Spinal cord (tissue), 10 donors: ENCODE results near the gene ZFYVE28. TPM values are rescaled to one million over a fixed set of nuclear protein-coding genes. Genes with fewer than 3 reads are reported as not detected.
A peak's percentile ranks its signal among the peaks of the same experiment; 100 is the strongest.

Experiments
- DNase-seq, 6 donors: peaks; one replicate each; pipeline versions ENCODE4 v3.0.0 to v3.0.0-alpha.2; 2013 to 2015; ENCODE audit warnings: low spot score in 6 of 6, low read depth in 4 of 6
- H3K27ac ChIP-seq: one replicate; pipeline ENCODE4 v1.5.1; 2013; ENCODE audit warnings: low read depth, low read length, control low read depth
- H3K27me3 ChIP-seq: one replicate; pipeline ENCODE4 v1.6.1; 2013; ENCODE audit warnings: low read length; ENCODE audit not compliant: control insufficient read depth, insufficient read depth
- H3K36me3 ChIP-seq: one replicate; pipeline ENCODE4 v1.6.1; 2013; ENCODE audit warnings: low read length; ENCODE audit not compliant: control insufficient read depth, insufficient read depth
- H3K4me1 ChIP-seq: one replicate; pipeline ENCODE4 v1.6.1; 2013; ENCODE audit warnings: low read length; ENCODE audit not compliant: control insufficient read depth, insufficient read depth
- H3K4me3 ChIP-seq: one replicate; pipeline ENCODE4 v1.5.1; 2013; ENCODE audit warnings: low read depth, low read length, control low read depth
- H3K9me3 ChIP-seq: one replicate; pipeline ENCODE4 v1.6.1; 2013; ENCODE audit warnings: low read length; ENCODE audit not compliant: control insufficient read depth, insufficient read depth
- WGBS: methylation state at CpG from one replicate; pipeline ENCODE4 v1.1.5; 2013; ENCODE audit warnings: missing lambda C conversion rate; ENCODE audit not compliant: insufficient coverage; 5-methylcytosine and 5-hydroxymethylcytosine counted together
- polyA plus RNA-seq, 2 donors: library from polyadenylated mRNA; unstranded; fragments of 120-200 nt; gene quantifications; one replicate each; pipeline ENCODE4 v1.2.1, GENCODE V29; 2013; ENCODE audit not compliant: insufficient read length in 2 of 2
- total RNA-seq, 2 donors: library from RNA; depleted of rRNA in 1 of 2; stranded (reverse); fragments of 120-200 nt in 1 of 2; fragments of >200 nt in 1 of 2; gene quantifications; one replicate each; pipeline versions ENCODE4 v1.2.3 to v1.2.4, GENCODE V29; 2013 to 2014
- donor health status: healthy.

The ZFYVE28 gene
- total and polyA plus RNA-seq, 4 donors = 7.9 to 13.9 (median 9.8) TPM

DNA sequence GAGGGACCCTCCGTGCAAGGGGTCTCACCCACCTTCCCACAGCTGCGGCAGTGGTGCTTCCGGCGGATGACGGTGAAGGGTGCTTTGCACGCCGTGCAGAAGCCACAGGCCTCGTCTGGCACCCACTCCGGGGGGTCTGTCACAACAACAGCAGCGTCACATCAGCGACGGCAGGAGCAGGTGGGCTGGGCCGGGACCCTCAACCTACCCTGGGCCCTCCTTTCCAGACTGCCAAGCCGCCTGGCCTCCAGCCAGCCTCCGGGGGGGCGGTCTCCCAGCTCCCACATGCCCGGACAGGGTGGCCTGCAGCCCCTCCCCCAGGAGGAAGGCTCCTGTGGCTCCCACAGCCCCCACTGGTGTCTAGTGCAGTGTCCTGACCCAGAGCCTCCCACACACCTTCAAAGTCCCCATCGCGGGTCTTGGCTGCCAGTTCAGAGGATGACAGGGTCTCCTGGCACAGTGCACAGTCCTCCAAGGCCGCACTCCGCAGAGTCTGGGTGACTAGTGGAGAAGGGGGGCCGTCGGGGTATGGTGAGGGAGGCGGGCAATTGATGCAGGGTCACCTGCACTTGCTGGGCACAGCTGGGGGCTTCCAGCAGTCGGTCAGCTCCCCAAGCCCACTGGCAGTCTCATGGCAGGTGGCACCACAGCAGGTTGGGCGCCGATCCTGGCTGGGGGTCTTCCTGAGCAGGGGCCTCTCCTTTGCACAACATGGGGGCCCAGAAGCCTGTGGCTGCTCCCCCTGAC, 147.0 kb downstream of the ZFYVE28 start:
- Histone ChIP-seq H3K27ac (no peak overlapping the region), H3K9me3 (no peaks in the 10 kb centered on the region)
- 63% methylated on average over 24 of the region's 27 CpGs for WGBS

DNA sequence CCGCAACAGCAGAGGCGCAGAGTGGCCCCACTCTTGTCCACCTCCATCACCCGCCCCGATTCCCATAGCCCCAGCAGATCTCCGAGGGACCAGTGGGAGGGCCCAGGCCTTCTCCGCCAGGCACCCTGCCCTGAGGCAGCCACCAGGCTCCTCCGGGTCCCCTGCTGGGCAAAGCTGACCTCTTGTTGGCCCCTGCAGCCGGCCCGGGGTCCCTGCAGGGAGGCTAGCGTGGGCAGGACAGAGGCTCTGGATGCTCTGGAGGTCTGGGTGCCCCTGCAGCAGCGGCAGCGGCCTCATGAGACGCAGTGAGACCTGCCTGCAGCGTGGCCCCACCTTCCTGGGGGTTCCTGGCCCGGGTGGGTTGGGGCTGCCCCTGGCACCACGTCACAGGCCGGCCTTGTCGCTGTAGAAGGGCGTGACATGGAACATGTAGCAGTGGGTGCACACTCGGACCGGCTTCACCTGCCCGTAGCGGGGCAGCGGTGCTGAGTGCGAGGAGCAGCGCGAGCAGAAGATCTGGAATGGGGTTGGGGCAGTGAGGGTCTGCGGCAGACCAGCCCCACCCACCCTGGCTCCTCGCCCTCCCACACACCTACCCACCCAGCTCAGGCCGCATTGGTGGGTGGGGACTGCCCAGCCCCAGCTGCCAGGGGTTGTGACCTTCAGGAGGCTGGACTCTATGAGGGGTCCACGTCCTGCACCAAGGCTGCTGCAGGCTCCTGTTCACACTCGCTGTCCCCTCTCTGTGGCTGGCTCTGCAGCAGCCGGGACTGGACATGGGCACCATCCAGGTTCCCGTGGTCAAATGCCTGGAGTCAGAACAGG, 147.9 kb downstream of the ZFYVE28 start:
- Histone ChIP-seq H3K36me3 (peaks cover 48% of the 10 kb centered on the region), H3K4me1 (peaks cover 21% of the 10 kb centered on the region), H3K4me3 (no peak overlapping the region), H3K27ac (no peak overlapping the region), H3K9me3 (no peaks in the 10 kb centered on the region), H3K27me3 (no peaks in the 10 kb centered on the region)
- no peak for DNase-seq
- WGBS = 80% methylated on average over 23 of the region's 34 CpGs

More for the DNA sequence above, 147.0 kb downstream of the ZFYVE28 start:
- DNase-seq = no peak
- H3K36me3 ChIP-seq = peaks cover 53% of the 10 kb centered on the region
- H3K4me1 ChIP-seq = peaks cover 13% of the 10 kb centered on the region
- no peak overlapping the region for H3K4me3 ChIP-seq
- no peaks in the 10 kb centered on the region for H3K27me3 ChIP-seq

GRCh38 chr4:2269618-2270163, 148.8 kb downstream of the ZFYVE28 start:
- Histone ChIP-seq H3K9me3 (no peaks in the 10 kb centered on the region), H3K4me3 (no peak overlapping the region), H3K27ac (no peak overlapping the region), H3K36me3 (peaks cover 48% of the 10 kb centered on the region), H3K27me3 (no peaks in the 10 kb centered on the region), H3K4me1 (peaks cover 28% of the 10 kb centered on the region)
- no peak for DNase-seq
- 89% methylated on average over 10 of the region's 12 CpGs for WGBS

GRCh38 chr4:2269206-2269531, 149.3 kb downstream of the ZFYVE28 start:
- DNase-seq = no peak
- Histone ChIP-seq H3K4me1 (peaks cover 33% of the 10 kb centered on the region), H3K27ac (no peak overlapping the region), H3K4me3 (no peak overlapping the region), H3K27me3 (no peaks in the 10 kb centered on the region), H3K36me3 (peaks cover 48% of the 10 kb centered on the region), H3K9me3 (no peaks in the 10 kb centered on the region)
- WGBS = 35% methylated on average over 6 of the region's 6 CpGs

DNA sequence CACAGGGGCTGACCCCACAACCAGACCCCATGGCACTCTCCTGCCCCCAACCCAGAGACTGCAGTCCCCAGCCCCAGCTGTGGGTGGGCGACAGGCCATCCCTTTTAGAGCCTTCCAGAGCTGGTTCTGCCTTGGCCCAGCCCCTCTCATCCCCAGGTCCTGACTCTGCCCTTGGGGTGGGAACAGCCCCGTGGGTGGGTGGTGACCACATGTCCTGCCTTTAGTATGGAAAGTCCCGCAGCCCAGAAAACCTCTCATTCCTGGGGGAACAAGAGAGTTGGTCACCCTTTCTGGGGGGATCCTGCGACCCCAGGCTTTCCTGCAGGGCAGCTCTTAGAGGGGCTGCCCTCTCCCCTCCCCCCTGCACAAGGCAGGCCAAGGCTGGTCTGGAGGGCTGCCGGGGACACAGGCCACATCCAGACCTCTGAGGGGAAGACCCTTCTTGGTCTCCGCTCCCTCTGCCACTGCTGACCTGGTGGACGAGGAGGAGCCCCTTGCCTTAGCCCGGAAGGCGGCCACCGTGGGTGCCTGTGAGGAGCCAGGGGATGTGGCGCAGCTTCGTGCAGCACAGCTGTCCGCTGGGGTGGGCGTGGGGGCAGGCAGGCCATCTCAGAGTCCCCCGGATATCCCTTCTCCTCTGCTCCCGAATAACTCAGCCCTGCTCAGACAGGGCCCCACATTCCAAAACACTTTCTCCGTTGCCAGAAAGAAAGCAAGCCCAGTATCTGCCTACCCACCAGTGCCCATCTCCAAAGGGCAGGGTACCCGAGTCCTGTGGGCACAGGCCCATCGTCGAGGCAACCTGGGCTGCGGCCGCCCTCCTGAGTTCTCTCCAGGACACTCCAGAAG, 149.9 kb downstream of the ZFYVE28 start:
- Histone ChIP-seq H3K27me3 (no peaks in the 10 kb centered on the region), H3K4me3 (no peak overlapping the region), H3K36me3 (peaks cover 45% of the 10 kb centered on the region), H3K27ac (no peak overlapping the region), H3K4me1 (peaks cover 39% of the 10 kb centered on the region), H3K9me3 (no peaks in the 10 kb centered on the region)
- 75% methylated on average over 21 of the region's 22 CpGs for WGBS
- DNase-seq = no peak

- Histone ChIP-seq H3K9me3 (no peaks in the 10 kb centered on the region), H3K4me1 (peaks cover 47% of the 10 kb centered on the region), H3K27ac (no peak overlapping the region), H3K36me3 (peaks cover 39% of the 10 kb centered on the region), H3K27me3 (no peaks in the 10 kb centered on the region), H3K4me3 (no peak overlapping the region)
- DNase-seq = no peak
- 83% methylated on average over 10 of the region's 12 CpGs for WGBS
Measured at GRCh38 chr4:2267841-2268240, 150.6 kb downstream of the ZFYVE28 start.

GRCh38 chr4:2267320-2267811, 151.1 kb downstream of the ZFYVE28 start:
- Histone ChIP-seq H3K9me3 (no peaks in the 10 kb centered on the region), H3K4me1 (peaks cover 50% of the 10 kb centered on the region), H3K4me3 (no peak overlapping the region), H3K27ac (no peak overlapping the region), H3K27me3 (no peaks in the 10 kb centered on the region), H3K36me3 (peaks cover 35% of the 10 kb centered on the region)
- DNase-seq = no peak
- 81% methylated on average over 17 of the region's 18 CpGs for WGBS

DNA sequence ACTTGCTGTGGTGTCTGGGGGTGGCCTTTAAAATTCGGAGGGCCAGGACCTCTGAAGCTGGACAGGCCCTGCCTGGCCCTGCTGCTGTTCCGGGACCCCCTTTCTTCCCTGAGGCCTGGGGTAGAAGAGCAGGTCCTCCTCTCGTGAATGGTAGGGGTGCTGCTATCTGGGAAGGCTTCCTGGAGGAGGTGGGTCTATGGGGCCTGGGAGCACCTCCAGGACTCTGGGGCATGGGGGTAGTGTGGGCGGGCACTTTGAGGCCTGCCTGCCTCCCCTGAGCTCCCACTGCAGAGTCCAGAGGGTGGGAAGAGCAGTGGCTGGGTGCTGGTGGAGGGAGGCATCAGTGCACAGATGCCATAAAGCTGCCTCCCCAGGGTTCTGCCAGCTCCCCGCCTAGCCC, 151.6 kb downstream of the ZFYVE28 start:
- Histone ChIP-seq H3K9me3 (no peaks in the 10 kb centered on the region), H3K27me3 (no peaks in the 10 kb centered on the region), H3K27ac (no peak overlapping the region), H3K4me3 (no peak overlapping the region), H3K4me1 (peaks cover 50% of the 10 kb centered on the region), H3K36me3 (peaks cover 29% of the 10 kb centered on the region)
- DNase-seq = no peak
- 87% methylated on average over 4 of the region's 5 CpGs for WGBS

DNA sequence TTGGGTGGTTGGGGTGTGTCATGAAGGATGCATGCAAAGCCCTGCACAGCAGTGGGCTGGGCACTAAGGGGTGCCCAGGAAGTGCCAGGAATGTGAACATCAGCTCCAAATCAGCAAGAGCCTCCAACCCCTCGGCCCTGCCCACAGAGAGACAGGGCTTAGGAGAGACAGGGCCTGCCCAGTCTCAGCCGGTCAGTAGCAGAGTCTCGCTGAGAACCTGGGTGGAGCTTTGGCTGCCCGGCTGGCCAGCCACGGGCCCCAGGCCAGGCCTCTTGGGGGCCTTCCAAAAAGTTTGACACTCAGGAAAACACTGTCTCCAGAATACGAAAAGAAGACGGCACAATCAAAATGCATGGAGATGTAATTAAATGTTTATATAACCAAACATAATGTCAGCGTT, 152.3 kb downstream of the ZFYVE28 start:
- Histone ChIP-seq H3K4me1 (peaks cover 47% of the 10 kb centered on the region), H3K27me3 (no peaks in the 10 kb centered on the region), H3K27ac (peak overlapping the region; percentile 47), H3K9me3 (no peaks in the 10 kb centered on the region), H3K36me3 (peaks cover 23% of the 10 kb centered on the region), H3K4me3 (no peak overlapping the region)
- WGBS = 13% methylated on average over 3 of the region's 8 CpGs
- DNase-seq = peak in 2 of 6 donors; percentile 32 to 65
